SK-N-SH (cell line): ENCODE results near the gene TMEM192. TPM values are rescaled to one million over a fixed set of nuclear protein-coding genes. Genes with fewer than 3 reads are reported as not detected.
A peak's percentile ranks its signal among the peaks of the same experiment; 100 is the strongest.

Experiments
- CTCF ChIA-PET: fragments of 300-600, 350-600 bp; formaldehyde crosslinking; extraction: SDS; loops from one replicate; lab custom pipeline; 2021; lab: Yijun Ruan, JAX
- POLR2A ChIA-PET: fragments of 350-600 bp; sonication (Branson Sonifier 250); formaldehyde crosslinking; extraction: SDS; loops from one replicate; lab custom pipeline; 2020; ENCODE audit warnings: antibody characterized with exemption, inconsistent platforms; lab: Yijun Ruan, JAX
- DNase-seq: peaks from one replicate; pipeline ENCODE4 v3.0.0; 2012
- H2AFZ ChIP-seq: fragments of 200-600 bp; sonication (generic); 2 replicates; pipeline ENCODE4 v1.8.1; 2016; ENCODE audit warnings: antibody characterized with exemption, mild to moderate bottlenecking, low read depth
- H3F3A ChIP-seq: fragments of 200-600 bp; sonication (generic); replicated peaks from 2 replicates; pipeline ENCODE3; 2016; ENCODE audit warnings: antibody characterized with exemption, mild to moderate bottlenecking; ENCODE audit not compliant: insufficient read depth
- H3K27ac ChIP-seq, 2 experiments: fragments of 200-500 bp in 1 of 2; fragments of 200-600 bp in 1 of 2; sonication (Bioruptor generic) in 1 of 2; sonication (generic), shearing (Covaris generic) in 1 of 2; 2 replicates each; pipeline versions ENCODE4 v1.5.1 to v1.6.1; 2014 to 2016; ENCODE audit warnings: low read depth in 2 of 2, inconsistent platforms in 1 of 2, low read length in 1 of 2, mild to moderate bottlenecking in 1 of 2, mixed read lengths in 1 of 2
- H3K27me3 ChIP-seq: fragments of 200-600 bp; sonication (generic), shearing (Covaris generic); 2 replicates; pipeline ENCODE4 v1.6.1; 2016; ENCODE audit warnings: mixed run types; ENCODE audit not compliant: insufficient read depth
- H3K36me3 ChIP-seq, 2 experiments: fragments of 200-500 bp in 1 of 2; fragments of 200-600 bp in 1 of 2; sonication (Bioruptor generic) in 1 of 2; sonication (generic) in 1 of 2; replicated peaks in 1 of 2; 2 replicates each; pipeline versions ENCODE3 to v1.5.1; 2014 to 2016; ENCODE audit warnings: low read length in 1 of 2, mild to moderate bottlenecking in 1 of 2; ENCODE audit not compliant: insufficient read depth in 2 of 2, control insufficient read depth in 1 of 2
- H3K4me1 ChIP-seq, 2 experiments: fragments of 200-500 bp in 1 of 2; fragments of 200-600 bp in 1 of 2; sonication (Bioruptor generic) in 1 of 2; sonication (generic), shearing (Covaris generic) in 1 of 2; 2 replicates each; pipeline versions ENCODE4 v1.5.1 to v1.6.1; 2014 to 2016; ENCODE audit warnings: low read depth in 1 of 2, low read length in 1 of 2, mixed run types in 1 of 2; ENCODE audit not compliant: insufficient read depth in 2 of 2, control insufficient read depth in 1 of 2
- H3K4me2 ChIP-seq: fragments of 200-600 bp; sonication (generic), shearing (Covaris generic); 2 replicates; pipeline ENCODE4 v1.6.1; 2017; ENCODE audit warnings: mixed run types
- H3K4me3 ChIP-seq, 2 experiments: fragments of 200-500 bp in 1 of 2; fragments of 200-600 bp in 1 of 2; sonication (Bioruptor generic) in 1 of 2; sonication (generic), shearing (Covaris generic) in 1 of 2; 2 replicates each; pipeline versions ENCODE4 v1.5.1 to v1.8.1; 2014 to 2016; ENCODE audit warnings: low read depth in 2 of 2, inconsistent platforms in 1 of 2, low read length in 1 of 2, mild to moderate bottlenecking in 1 of 2, mixed read lengths in 1 of 2, moderate library complexity in 1 of 2
- H3K79me2 ChIP-seq: fragments of 200-600 bp; sonication (generic); 2 replicates; pipeline ENCODE4 v1.8.1; 2017; ENCODE audit warnings: mild to moderate bottlenecking; ENCODE audit not compliant: insufficient read depth
- H3K9ac ChIP-seq: fragments of 200-600 bp; sonication (generic); 2 replicates; pipeline ENCODE4 v1.6.1; 2017; ENCODE audit warnings: mixed run types
- H3K9me2 ChIP-seq: fragments of 200-600 bp; sonication (generic); 2 replicates; pipeline ENCODE4 v1.6.1; 2017; ENCODE audit warnings: mixed run types
- H3K9me3 ChIP-seq: fragments of 200-600 bp; sonication (generic); 2 replicates; pipeline ENCODE4 v1.6.1; 2017; ENCODE audit warnings: mixed run types, mild to moderate bottlenecking, moderate library complexity
- H4K20me1 ChIP-seq: fragments of 200-600 bp; sonication (generic); 2 replicates; pipeline ENCODE4 v1.6.1; 2017; ENCODE audit warnings: mild to moderate bottlenecking, mixed run types; ENCODE audit not compliant: insufficient read depth
- ELF1 ChIP-seq: IDR thresholded peaks from 2 replicates; pipeline ENCODE4 v1.4.0; 2012
- EP300 ChIP-seq, 2 experiments: IDR thresholded peaks; 2 replicates each; pipeline versions ENCODE4 v1.4.0 to v1.6.1; 2012; ENCODE audit warnings: borderline replicate concordance in 1 of 2, low read depth in 1 of 2, low read length in 1 of 2
- EZH2phosphoT487 ChIP-seq: fragments of 200-600 bp; sonication (generic); IDR thresholded peaks from 2 replicates; pipeline ENCODE4 v1.6.1; 2017; ENCODE audit warnings: low read depth, mixed run types, mild to moderate bottlenecking, antibody characterized with exemption, moderate library complexity, borderline replicate concordance
- FOSL2 ChIP-seq: IDR thresholded peaks from 2 replicates; pipeline ENCODE4 v1.4.0; 2012; ENCODE audit warnings: low read depth, mild to moderate bottlenecking, moderate library complexity, borderline replicate concordance
- FOXM1 ChIP-seq: IDR thresholded peaks from 2 replicates; pipeline ENCODE4 v1.4.0; 2012; ENCODE audit warnings: low read depth, mild to moderate bottlenecking
- IRF3 ChIP-seq: fragments of 150-350 bp; IDR thresholded peaks from 2 replicates; pipeline ENCODE4 v1.6.1; 2016; ENCODE audit warnings: mild to moderate bottlenecking, low read depth, low read length
- MEF2A ChIP-seq: IDR thresholded peaks from 2 replicates; pipeline ENCODE4 v1.4.0; 2012; ENCODE audit warnings: low read depth, borderline replicate concordance
- PBX3 ChIP-seq: IDR thresholded peaks from 2 replicates; pipeline ENCODE4; 2012
- RCOR1 ChIP-seq: fragments of 150-350 bp; IDR thresholded peaks from 2 replicates; pipeline ENCODE4 v1.6.1; 2017; ENCODE audit warnings: antibody characterized with exemption, low read length
- RFX5 ChIP-seq: IDR thresholded peaks from 2 replicates; pipeline ENCODE4 v1.6.1; 2012; ENCODE audit warnings: mild to moderate bottlenecking, improper control_type of control experiment, low read length
- RXRA ChIP-seq: IDR thresholded peaks from 2 replicates; pipeline ENCODE4 v1.4.0; 2012; ENCODE audit warnings: low read depth, mild to moderate bottlenecking, borderline replicate concordance
- SMC3 ChIP-seq: IDR thresholded peaks from 2 replicates; pipeline ENCODE4 v1.6.1; 2012; ENCODE audit warnings: low read depth, low read length, improper control_type of control experiment
- YY1 ChIP-seq: IDR thresholded peaks from 2 replicates; pipeline ENCODE4 v1.4.0; 2012; ENCODE audit warnings: low read depth, mild to moderate bottlenecking
- WGBS: methylation state at CpG from one replicate; pipeline ENCODE4 v1.1.6; 2017; ENCODE audit warnings: low lambda C conversion rate; 5-methylcytosine and 5-hydroxymethylcytosine counted together
- polyA plus RNA-seq, 3 experiments: library from polyadenylated mRNA; depleted of rRNA; stranded (reverse); fragments of >200 nt; gene quantifications; 2 replicates each; pipeline ENCODE4 v1.2.3, GENCODE V29; 2012
- TF ChIP-seq, protein P1 (sequence below): IDR thresholded peaks from 2 replicates; pipeline ENCODE4 v1.6.1; 2012; ENCODE audit warnings: mild to moderate bottlenecking, low read depth, low read length, moderate library complexity
- TF ChIP-seq, protein P2 (sequence below): IDR thresholded peaks from 2 replicates; pipeline ENCODE4 v1.4.0; 2012; ENCODE audit warnings: low read depth

The TMEM192 gene
- polyA plus RNA-seq, 1 of the 3 experiments (the other 2 are of a cell fraction) = 9.1 TPM

DNA sequence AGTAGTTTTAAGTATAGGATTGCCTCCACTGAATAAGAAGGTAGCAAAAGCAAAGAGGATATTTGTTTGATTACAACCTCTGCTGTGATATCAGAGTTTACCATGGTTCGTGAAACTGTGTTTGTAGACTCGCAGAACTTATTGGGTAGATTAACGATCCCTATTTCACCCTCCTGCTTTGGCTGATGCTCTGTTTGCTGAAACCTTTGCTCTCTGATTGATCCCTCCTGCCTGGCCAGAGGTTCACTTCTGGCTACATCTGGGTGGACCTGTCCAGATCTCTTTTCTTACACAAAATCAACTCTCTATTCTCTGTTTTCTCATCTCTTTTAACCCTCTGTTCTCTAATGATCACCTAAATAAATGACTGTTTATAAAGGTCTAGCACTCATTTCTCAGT, 37.9 kb upstream of the TMEM192 start:
- TF ChIP-seq, protein P1, sequence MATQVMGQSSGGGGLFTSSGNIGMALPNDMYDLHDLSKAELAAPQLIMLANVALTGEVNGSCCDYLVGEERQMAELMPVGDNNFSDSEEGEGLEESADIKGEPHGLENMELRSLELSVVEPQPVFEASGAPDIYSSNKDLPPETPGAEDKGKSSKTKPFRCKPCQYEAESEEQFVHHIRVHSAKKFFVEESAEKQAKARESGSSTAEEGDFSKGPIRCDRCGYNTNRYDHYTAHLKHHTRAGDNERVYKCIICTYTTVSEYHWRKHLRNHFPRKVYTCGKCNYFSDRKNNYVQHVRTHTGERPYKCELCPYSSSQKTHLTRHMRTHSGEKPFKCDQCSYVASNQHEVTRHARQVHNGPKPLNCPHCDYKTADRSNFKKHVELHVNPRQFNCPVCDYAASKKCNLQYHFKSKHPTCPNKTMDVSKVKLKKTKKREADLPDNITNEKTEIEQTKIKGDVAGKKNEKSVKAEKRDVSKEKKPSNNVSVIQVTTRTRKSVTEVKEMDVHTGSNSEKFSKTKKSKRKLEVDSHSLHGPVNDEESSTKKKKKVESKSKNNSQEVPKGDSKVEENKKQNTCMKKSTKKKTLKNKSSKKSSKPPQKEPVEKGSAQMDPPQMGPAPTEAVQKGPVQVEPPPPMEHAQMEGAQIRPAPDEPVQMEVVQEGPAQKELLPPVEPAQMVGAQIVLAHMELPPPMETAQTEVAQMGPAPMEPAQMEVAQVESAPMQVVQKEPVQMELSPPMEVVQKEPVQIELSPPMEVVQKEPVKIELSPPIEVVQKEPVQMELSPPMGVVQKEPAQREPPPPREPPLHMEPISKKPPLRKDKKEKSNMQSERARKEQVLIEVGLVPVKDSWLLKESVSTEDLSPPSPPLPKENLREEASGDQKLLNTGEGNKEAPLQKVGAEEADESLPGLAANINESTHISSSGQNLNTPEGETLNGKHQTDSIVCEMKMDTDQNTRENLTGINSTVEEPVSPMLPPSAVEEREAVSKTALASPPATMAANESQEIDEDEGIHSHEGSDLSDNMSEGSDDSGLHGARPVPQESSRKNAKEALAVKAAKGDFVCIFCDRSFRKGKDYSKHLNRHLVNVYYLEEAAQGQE = no peak
- TF ChIP-seq, protein P2, sequence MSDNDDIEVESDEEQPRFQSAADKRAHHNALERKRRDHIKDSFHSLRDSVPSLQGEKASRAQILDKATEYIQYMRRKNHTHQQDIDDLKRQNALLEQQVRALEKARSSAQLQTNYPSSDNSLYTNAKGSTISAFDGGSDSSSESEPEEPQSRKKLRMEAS = no peak
- no peak for TF ChIP-seq PBX3
- no peak for TF ChIP-seq RFX5
- TF ChIP-seq FOXM1 = no peak
- no peak for TF ChIP-seq ELF1
- TF ChIP-seq EP300 (IDR thresholded peaks at IDR 0.05; ENCODE audit: borderline replicate concordance in 1 of 2, low read depth in 1 of 2, low read length in 1 of 2) = no peak
- TF ChIP-seq SMC3 = no peak
- no peak for TF ChIP-seq YY1
- no peak for TF ChIP-seq EZH2phosphoT487
- TF ChIP-seq IRF3 = no peak
- TF ChIP-seq FOSL2 = no peak
- TF ChIP-seq MEF2A = no peak
- no peak for TF ChIP-seq RXRA
- TF ChIP-seq RCOR1 = no peak
- ChIA-PET POLR2A (no interaction called here), CTCF (interaction anchor here (1.6 kb wide), 1 partner anchor 19 kb away, joined by 5 read pairs; no protein-coding TSS in a partner anchor)
- Histone ChIP-seq H3F3A (peaks cover 7% of the 10 kb centered on the region), H3K27ac (peak overlapping the region in 1 of 2 experiments; percentile 74; a peak in 1 of 4 replicates), H3K9me3 (no peaks in the 10 kb centered on the region), H4K20me1 (no peaks in the 10 kb centered on the region), H3K36me3 (no peaks in the 10 kb centered on the region), H3K4me3 (no peak overlapping the region), H3K9me2 (no peaks in the 10 kb centered on the region), H3K9ac (no peak overlapping the region), H3K27me3 (no peaks in the 10 kb centered on the region), H3K79me2 (no peaks in the 10 kb centered on the region), H3K4me2 (no peak overlapping the region), H2AFZ (no peak overlapping the region), H3K4me1 (no peaks in the 10 kb centered on the region)
- WGBS = 78% methylated on average over 3 of the region's 3 CpGs
- DNase-seq = no peak
